GM23248 (cell line): ENCODE data around the gene PROCA1.
"Not testable (repeated sequence)": the region's sequence is repeated elsewhere in the genome, so short reads cannot be mapped to it uniquely, and the experiment has no call there.

ENCODE experiments used
- EZH2 ChIP-seq: fragments of 200-600 bp; sonication (generic); IDR thresholded peaks from 2 replicates; pipeline ENCODE4 v1.6.1; 2018; ENCODE audit warnings: antibody characterized with exemption, mild to moderate bottlenecking; ENCODE audit not compliant: insufficient read depth, poor library complexity, severe bottlenecking
- EZH2phosphoT487 ChIP-seq: fragments of 200-600 bp; sonication (generic); IDR thresholded peaks from 2 replicates; pipeline ENCODE4 v1.6.1; 2018; ENCODE audit warnings: antibody characterized with exemption, moderate library complexity, mild to moderate bottlenecking, low read depth; ENCODE audit not compliant: insufficient read depth

GRCh38 chr17:28658766-28659496 lies 52.8 kb downstream of the PROCA1 start:
- TF ChIP-seq EZH2, EZH2phosphoT487: not testable (repeated sequence)
